A673 (cell line): ENCODE results near the gene NR1I2.

ENCODE experiments used
- EZH2 ChIP-seq: fragments of 200-600 bp; sonication (generic); IDR thresholded peaks from 2 replicates; pipeline ENCODE4 v1.6.1; 2017; ENCODE audit warnings: borderline replicate concordance, low read depth, mild to moderate bottlenecking, mixed read lengths, antibody characterized with exemption, low read length; ENCODE audit not compliant: poor library complexity, severe bottlenecking
- TF ChIP-seq, protein P1 (sequence below): fragments of 300-800, 200-600 bp; sonication (generic); conservative IDR thresholded peaks from 2 replicates; pipeline ENCODE4 v1.5.1; 2017; ENCODE audit warnings: low read depth, mild to moderate bottlenecking, antibody characterized with exemption, low read length, moderate library complexity, mixed read lengths

GRCh38 chr3:119817583-119818363 is 35.9 kb downstream of the NR1I2 start:
- TF ChIP-seq, protein P1, sequence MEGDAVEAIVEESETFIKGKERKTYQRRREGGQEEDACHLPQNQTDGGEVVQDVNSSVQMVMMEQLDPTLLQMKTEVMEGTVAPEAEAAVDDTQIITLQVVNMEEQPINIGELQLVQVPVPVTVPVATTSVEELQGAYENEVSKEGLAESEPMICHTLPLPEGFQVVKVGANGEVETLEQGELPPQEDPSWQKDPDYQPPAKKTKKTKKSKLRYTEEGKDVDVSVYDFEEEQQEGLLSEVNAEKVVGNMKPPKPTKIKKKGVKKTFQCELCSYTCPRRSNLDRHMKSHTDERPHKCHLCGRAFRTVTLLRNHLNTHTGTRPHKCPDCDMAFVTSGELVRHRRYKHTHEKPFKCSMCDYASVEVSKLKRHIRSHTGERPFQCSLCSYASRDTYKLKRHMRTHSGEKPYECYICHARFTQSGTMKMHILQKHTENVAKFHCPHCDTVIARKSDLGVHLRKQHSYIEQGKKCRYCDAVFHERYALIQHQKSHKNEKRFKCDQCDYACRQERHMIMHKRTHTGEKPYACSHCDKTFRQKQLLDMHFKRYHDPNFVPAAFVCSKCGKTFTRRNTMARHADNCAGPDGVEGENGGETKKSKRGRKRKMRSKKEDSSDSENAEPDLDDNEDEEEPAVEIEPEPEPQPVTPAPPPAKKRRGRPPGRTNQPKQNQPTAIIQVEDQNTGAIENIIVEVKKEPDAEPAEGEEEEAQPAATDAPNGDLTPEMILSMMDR: no peak
- no peak for TF ChIP-seq EZH2
